HEK293 (cell line): ENCODE results near the gene CFAP45.

ENCODE experiments used
- KLF1 ChIP-seq: fragments of 450-650 bp; formaldehyde crosslinking; IDR thresholded peaks from 2 replicates; pipeline ENCODE4 v1.5.1; 2016; ENCODE audit warnings: missing biosample characterization, missing genetic modification characterization
- KLF10 ChIP-seq: fragments of 450-650 bp; IDR thresholded peaks from 2 replicates; pipeline ENCODE4 v1.5.1; 2018; ENCODE audit warnings: missing biosample characterization, mild to moderate bottlenecking, missing genetic modification characterization
- SALL2 ChIP-seq: fragments of 450-650 bp; formaldehyde crosslinking; IDR thresholded peaks from 2 replicates; pipeline ENCODE4 v1.5.0; 2017; ENCODE audit warnings: missing biosample characterization, mild to moderate bottlenecking, missing genetic modification characterization, borderline replicate concordance
- ZBTB1 ChIP-seq: fragments of 450-650 bp; formaldehyde crosslinking; IDR thresholded peaks from 2 replicates; pipeline ENCODE4 v1.5.1; 2016; ENCODE audit warnings: missing biosample characterization, missing genetic modification characterization
- ZBTB8A ChIP-seq: fragments of 450-650 bp; formaldehyde crosslinking; IDR thresholded peaks from 2 replicates; pipeline ENCODE4 v1.5.1; 2016; ENCODE audit warnings: missing biosample characterization, missing genetic modification characterization
- ZFP3 ChIP-seq: fragments of 450-650 bp; formaldehyde crosslinking; IDR thresholded peaks from 2 replicates; pipeline ENCODE4 v1.5.1; 2016; ENCODE audit warnings: low read depth, missing biosample characterization, missing genetic modification characterization
- ZFP69B ChIP-seq: fragments of 450-650 bp; formaldehyde crosslinking; IDR thresholded peaks from 2 replicates; pipeline ENCODE4 v1.5.1; 2016; ENCODE audit warnings: missing biosample characterization, missing genetic modification characterization
- ZNF112 ChIP-seq: fragments of 450-650 bp; formaldehyde crosslinking; IDR thresholded peaks from 2 replicates; pipeline ENCODE4 v1.5.0; 2017; ENCODE audit warnings: missing biosample characterization, missing genetic modification characterization
- ZNF114 ChIP-seq: fragments of 450-650 bp; formaldehyde crosslinking; IDR thresholded peaks from 2 replicates; pipeline ENCODE4 v1.5.0; 2017; ENCODE audit warnings: missing biosample characterization, missing genetic modification characterization
- ZNF132 ChIP-seq: fragments of 450-650 bp; formaldehyde crosslinking; IDR thresholded peaks from 2 replicates; pipeline ENCODE4 v1.5.1; 2017; ENCODE audit warnings: missing biosample characterization, missing genetic modification characterization, borderline replicate concordance
- ZNF138 ChIP-seq: fragments of 450-650 bp; formaldehyde crosslinking; IDR thresholded peaks from 2 replicates; pipeline ENCODE4 v1.5.1; 2016; ENCODE audit warnings: missing biosample characterization, missing genetic modification characterization, borderline replicate concordance
- ZNF211 ChIP-seq: fragments of 450-650 bp; formaldehyde crosslinking; IDR thresholded peaks from 2 replicates; pipeline ENCODE4 v1.5.1; 2016; ENCODE audit warnings: low read depth, missing biosample characterization, missing genetic modification characterization
- ZNF214 ChIP-seq: fragments of 450-650 bp; formaldehyde crosslinking; IDR thresholded peaks from 2 replicates; pipeline ENCODE4 v1.5.1; 2017; ENCODE audit warnings: missing biosample characterization, mild to moderate bottlenecking, missing genetic modification characterization, borderline replicate concordance
- ZNF239 ChIP-seq: fragments of 450-650 bp; formaldehyde crosslinking; IDR thresholded peaks from 2 replicates; pipeline ENCODE4 v1.5.1; 2016; ENCODE audit warnings: missing biosample characterization, missing genetic modification characterization
- ZNF248 ChIP-seq: fragments of 450-650 bp; formaldehyde crosslinking; IDR thresholded peaks from 2 replicates; pipeline ENCODE4 v1.5.1; 2017; ENCODE audit warnings: missing biosample characterization, missing genetic modification characterization
- ZNF266 ChIP-seq: fragments of 450-650 bp; formaldehyde crosslinking; IDR thresholded peaks from 2 replicates; pipeline ENCODE4 v1.5.1; 2016; ENCODE audit warnings: missing biosample characterization, missing genetic modification characterization, low read depth
- ZNF350 ChIP-seq: fragments of 450-650 bp; formaldehyde crosslinking; IDR thresholded peaks from 2 replicates; pipeline ENCODE4 v1.5.0; 2017; ENCODE audit warnings: missing biosample characterization, mild to moderate bottlenecking, missing genetic modification characterization
- ZNF416 ChIP-seq: fragments of 450-650 bp; formaldehyde crosslinking; IDR thresholded peaks from 2 replicates; pipeline ENCODE4 v1.5.1; 2016; ENCODE audit warnings: missing biosample characterization, missing genetic modification characterization
- ZNF423 ChIP-seq: fragments of 450-650 bp; formaldehyde crosslinking; IDR thresholded peaks from 2 replicates; pipeline ENCODE4 v1.5.1; 2016; ENCODE audit warnings: missing biosample characterization, missing genetic modification characterization
- ZNF473 ChIP-seq: fragments of 450-650 bp; formaldehyde crosslinking; IDR thresholded peaks from 2 replicates; pipeline ENCODE4 v1.5.1; 2017; ENCODE audit warnings: missing biosample characterization, missing genetic modification characterization
- ZNF544 ChIP-seq: fragments of 450-650 bp; formaldehyde crosslinking; IDR thresholded peaks from 2 replicates; pipeline ENCODE4 v1.5.0; 2017; ENCODE audit warnings: missing biosample characterization, missing genetic modification characterization
- ZNF549 ChIP-seq: fragments of 450-650 bp; IDR thresholded peaks from 2 replicates; pipeline ENCODE4 v1.5.1; 2018; ENCODE audit warnings: missing biosample characterization, missing genetic modification characterization, mild to moderate bottlenecking, inconsistent platforms, moderate library complexity
- ZNF561 ChIP-seq: fragments of 450-650 bp; IDR thresholded peaks from 2 replicates; pipeline ENCODE4 v1.5.1; 2018; ENCODE audit warnings: missing biosample characterization, missing genetic modification characterization, borderline replicate concordance
- ZNF571 ChIP-seq: fragments of 450-650 bp; formaldehyde crosslinking; IDR thresholded peaks from 2 replicates; pipeline ENCODE4 v1.5.0; 2017; ENCODE audit warnings: missing biosample characterization, missing genetic modification characterization
- ZNF600 ChIP-seq: fragments of 450-650 bp; formaldehyde crosslinking; IDR thresholded peaks from 2 replicates; pipeline ENCODE4 v1.5.1; 2016; ENCODE audit warnings: missing biosample characterization, missing genetic modification characterization
- ZNF76 ChIP-seq: fragments of 450-650 bp; formaldehyde crosslinking; IDR thresholded peaks from 2 replicates; pipeline ENCODE4; 2016; ENCODE audit warnings: low read depth, missing biosample characterization, missing genetic modification characterization, borderline replicate concordance
- ZNF777 ChIP-seq: fragments of 450-650 bp; formaldehyde crosslinking; IDR thresholded peaks from 2 replicates; pipeline ENCODE4 v1.5.1; 2017; ENCODE audit warnings: missing biosample characterization, missing genetic modification characterization, borderline replicate concordance
- ZXDB ChIP-seq: fragments of 450-650 bp; formaldehyde crosslinking; IDR thresholded peaks from 2 replicates; pipeline ENCODE4 v1.5.1; 2016; ENCODE audit warnings: missing biosample characterization, missing genetic modification characterization
- TF ChIP-seq, protein P1 (sequence below): fragments of 450-650 bp; formaldehyde crosslinking; IDR thresholded peaks from 2 replicates; pipeline ENCODE4 v1.5.1; 2016; ENCODE audit warnings: missing biosample characterization, missing genetic modification characterization
- TF ChIP-seq, protein P2 (sequence below): fragments of 450-650 bp; formaldehyde crosslinking; IDR thresholded peaks from 2 replicates; pipeline ENCODE4 v1.5.1; 2016; ENCODE audit warnings: missing biosample characterization, missing genetic modification characterization
- TF ChIP-seq, protein P3 (sequence below): fragments of 450-650 bp; formaldehyde crosslinking; IDR thresholded peaks from 2 replicates; pipeline ENCODE4 v1.5.1; 2016; ENCODE audit warnings: missing biosample characterization, missing genetic modification characterization
- TF ChIP-seq, protein P4 (sequence below): fragments of 450-650 bp; formaldehyde crosslinking; IDR thresholded peaks from 2 replicates; pipeline ENCODE4 v1.5.1; 2016; ENCODE audit warnings: missing biosample characterization, missing genetic modification characterization
- TF ChIP-seq, protein P5 (sequence below): fragments of 450-650 bp; formaldehyde crosslinking; IDR thresholded peaks from 2 replicates; pipeline ENCODE4 v1.5.1; 2017; ENCODE audit warnings: missing biosample characterization, missing genetic modification characterization

The CFAP45 gene

DNA sequence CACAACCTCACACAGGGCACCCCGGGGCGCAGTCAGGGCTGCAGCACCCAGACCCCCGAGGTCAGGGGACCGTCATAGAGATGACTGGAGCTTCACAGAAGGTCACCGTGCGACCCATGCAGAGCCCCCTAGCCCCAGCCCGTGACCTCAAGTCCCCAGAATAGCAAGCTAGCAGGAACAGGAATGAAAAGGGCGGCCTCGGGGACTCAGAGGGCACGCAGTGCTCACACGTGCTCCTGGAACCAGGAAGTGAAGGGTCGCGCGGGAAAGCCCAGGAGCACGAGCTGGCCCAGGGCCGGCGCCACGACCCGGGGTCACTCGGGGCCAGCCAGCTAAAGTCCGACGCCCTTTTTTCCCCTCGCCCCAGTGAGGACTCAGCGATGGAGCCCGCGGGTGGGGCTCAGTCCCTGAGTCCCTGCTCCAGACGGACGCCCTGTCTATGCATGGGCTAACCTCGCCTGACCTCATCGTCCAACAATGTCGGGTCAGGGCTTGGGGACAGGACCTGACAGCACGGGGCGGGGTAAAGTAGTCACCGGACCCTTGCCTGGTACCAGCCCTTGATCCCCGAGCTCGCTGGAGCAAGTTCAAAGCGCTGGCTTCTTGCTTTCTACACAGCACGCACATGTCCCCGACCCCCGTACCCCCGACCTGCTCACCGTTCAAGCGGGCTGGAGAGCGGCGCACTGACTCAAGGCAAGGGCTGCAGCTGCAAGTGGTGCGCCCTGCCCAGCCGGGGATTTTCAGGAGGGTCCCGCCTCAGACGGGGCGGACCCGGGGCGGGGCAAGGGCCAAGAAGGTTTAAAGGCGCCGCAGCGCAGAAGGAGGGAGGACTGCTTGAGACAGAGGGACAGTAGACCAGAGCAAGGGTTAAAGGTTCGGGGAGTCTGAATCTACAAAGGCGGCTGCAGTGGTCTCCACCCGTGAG lies 25.1 kb upstream of the CFAP45 start, which contains the start of gene TAGLN2 (continued):
- TF ChIP-seq, protein P1, sequence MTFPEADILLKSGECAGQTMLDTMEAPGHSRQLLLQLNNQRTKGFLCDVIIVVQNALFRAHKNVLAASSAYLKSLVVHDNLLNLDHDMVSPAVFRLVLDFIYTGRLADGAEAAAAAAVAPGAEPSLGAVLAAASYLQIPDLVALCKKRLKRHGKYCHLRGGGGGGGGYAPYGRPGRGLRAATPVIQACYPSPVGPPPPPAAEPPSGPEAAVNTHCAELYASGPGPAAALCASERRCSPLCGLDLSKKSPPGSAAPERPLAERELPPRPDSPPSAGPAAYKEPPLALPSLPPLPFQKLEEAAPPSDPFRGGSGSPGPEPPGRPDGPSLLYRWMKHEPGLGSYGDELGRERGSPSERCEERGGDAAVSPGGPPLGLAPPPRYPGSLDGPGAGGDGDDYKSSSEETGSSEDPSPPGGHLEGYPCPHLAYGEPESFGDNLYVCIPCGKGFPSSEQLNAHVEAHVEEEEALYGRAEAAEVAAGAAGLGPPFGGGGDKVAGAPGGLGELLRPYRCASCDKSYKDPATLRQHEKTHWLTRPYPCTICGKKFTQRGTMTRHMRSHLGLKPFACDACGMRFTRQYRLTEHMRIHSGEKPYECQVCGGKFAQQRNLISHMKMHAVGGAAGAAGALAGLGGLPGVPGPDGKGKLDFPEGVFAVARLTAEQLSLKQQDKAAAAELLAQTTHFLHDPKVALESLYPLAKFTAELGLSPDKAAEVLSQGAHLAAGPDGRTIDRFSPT = peak; percentile 3
- TF ChIP-seq ZNF114 (no peak), ZNF549 (tag by site-specific recombination) (no peak), ZNF473 (no peak), ZNF214 (tag by site-specific recombination) (no peak), ZNF76 (tag by site-specific recombination) (no peak; the same call in 1 of the 2 replicates), ZNF600 (tag by site-specific recombination) (no peak), ZNF416 (tag by site-specific recombination) (no peak), ZNF777 (tag by site-specific recombination) (0 out of 2 replicates have a peak, but pooled peaks have one; percentile 66), ZNF561 (tag by site-specific recombination) (no peak), ZNF112 (no peak), SALL2 (tag by site-specific recombination) (no peak), ZNF266 (tag by site-specific recombination) (no peak; the same call in 1 of the 2 replicates), KLF1 (peak; percentile 90; the same call in 1 of the 2 replicates), ZNF571 (tag by site-specific recombination) (no peak), ZNF239 (tag by site-specific recombination) (0 out of 2 replicates have a peak, but pooled peaks have one; percentile 56), ZNF248 (tag by site-specific recombination) (no peak), ZBTB1 (no peak), ZNF211 (tag by site-specific recombination) (no peak), ZFP69B (peak; percentile 48; the same call in 1 of the 2 replicates), ZNF544 (tag by site-specific recombination) (no peak), ZNF423 (no peak; the same call in 1 of the 2 replicates), ZXDB (tag by site-specific recombination) (peak; percentile 96), ZNF350 (tag by site-specific recombination) (no peak), ZBTB8A (tag by site-specific recombination) (peak; percentile 72), ZNF138 (no peak), KLF10 (tag by site-specific recombination) (peak; percentile 84), ZNF132 (no peak), ZFP3 (tag by site-specific recombination) (no peak; the same call in 1 of the 2 replicates)
- TF ChIP-seq, protein P2, sequence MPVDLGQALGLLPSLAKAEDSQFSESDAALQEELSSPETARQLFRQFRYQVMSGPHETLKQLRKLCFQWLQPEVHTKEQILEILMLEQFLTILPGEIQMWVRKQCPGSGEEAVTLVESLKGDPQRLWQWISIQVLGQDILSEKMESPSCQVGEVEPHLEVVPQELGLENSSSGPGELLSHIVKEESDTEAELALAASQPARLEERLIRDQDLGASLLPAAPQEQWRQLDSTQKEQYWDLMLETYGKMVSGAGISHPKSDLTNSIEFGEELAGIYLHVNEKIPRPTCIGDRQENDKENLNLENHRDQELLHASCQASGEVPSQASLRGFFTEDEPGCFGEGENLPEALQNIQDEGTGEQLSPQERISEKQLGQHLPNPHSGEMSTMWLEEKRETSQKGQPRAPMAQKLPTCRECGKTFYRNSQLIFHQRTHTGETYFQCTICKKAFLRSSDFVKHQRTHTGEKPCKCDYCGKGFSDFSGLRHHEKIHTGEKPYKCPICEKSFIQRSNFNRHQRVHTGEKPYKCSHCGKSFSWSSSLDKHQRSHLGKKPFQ (tag by site-specific recombination) = no peak
- TF ChIP-seq, protein P3, sequence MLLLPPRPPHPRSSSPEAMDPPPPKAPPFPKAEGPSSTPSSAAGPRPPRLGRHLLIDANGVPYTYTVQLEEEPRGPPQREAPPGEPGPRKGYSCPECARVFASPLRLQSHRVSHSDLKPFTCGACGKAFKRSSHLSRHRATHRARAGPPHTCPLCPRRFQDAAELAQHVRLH (tag by site-specific recombination) = no peak; the same call in 1 of the 2 replicates
- TF ChIP-seq, protein P4, sequence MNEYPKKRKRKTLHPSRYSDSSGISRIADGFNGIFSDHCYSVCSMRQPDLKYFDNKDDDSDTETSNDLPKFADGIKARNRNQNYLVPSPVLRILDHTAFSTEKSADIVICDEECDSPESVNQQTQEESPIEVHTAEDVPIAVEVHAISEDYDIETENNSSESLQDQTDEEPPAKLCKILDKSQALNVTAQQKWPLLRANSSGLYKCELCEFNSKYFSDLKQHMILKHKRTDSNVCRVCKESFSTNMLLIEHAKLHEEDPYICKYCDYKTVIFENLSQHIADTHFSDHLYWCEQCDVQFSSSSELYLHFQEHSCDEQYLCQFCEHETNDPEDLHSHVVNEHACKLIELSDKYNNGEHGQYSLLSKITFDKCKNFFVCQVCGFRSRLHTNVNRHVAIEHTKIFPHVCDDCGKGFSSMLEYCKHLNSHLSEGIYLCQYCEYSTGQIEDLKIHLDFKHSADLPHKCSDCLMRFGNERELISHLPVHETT (tag by site-specific recombination) = 0 out of 2 replicates have a peak, but pooled peaks have one; percentile 8
- TF ChIP-seq, protein P5, sequence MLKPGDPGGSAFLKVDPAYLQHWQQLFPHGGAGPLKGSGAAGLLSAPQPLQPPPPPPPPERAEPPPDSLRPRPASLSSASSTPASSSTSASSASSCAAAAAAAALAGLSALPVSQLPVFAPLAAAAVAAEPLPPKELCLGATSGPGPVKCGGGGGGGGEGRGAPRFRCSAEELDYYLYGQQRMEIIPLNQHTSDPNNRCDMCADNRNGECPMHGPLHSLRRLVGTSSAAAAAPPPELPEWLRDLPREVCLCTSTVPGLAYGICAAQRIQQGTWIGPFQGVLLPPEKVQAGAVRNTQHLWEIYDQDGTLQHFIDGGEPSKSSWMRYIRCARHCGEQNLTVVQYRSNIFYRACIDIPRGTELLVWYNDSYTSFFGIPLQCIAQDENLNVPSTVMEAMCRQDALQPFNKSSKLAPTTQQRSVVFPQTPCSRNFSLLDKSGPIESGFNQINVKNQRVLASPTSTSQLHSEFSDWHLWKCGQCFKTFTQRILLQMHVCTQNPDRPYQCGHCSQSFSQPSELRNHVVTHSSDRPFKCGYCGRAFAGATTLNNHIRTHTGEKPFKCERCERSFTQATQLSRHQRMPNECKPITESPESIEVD (tag by site-specific recombination) = no peak
